ENCODE results near the gene OBSCN.

DNA sequence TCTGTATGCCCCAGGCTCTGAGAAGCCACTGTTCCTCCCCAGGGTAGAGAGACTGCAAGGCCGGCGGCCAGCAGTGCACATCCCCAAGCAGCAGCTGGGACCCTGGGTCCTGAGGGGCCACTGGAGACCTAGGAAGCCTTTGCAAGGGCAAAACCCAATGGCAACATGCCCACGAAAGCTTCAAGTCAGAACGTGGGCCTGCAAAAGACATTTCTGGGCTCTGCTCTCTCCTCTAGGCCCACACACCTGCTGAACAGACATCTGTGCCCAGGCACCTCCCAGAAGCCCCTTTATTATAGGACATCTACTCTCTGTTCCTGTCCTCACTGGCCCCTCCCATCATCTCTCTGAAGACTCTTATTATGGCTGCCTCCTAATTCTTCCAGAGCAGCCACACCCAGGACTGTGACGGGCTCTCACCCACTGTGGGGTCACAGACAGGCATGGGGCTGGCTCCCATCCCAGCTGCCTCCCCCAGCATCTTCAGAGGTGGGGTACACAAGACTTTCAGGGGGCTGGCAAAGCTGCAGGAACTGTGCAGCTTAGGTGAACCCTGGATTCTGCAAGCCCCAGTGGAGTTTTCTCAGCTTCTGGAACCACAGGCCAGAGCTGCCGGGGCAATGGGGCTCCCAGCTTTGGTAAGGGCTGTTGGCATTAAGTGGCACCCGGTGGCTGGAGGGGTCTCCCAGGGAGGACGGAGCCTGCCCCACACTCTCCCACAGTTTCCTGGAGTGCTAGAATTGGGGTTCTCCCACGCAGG is 186.1 kb downstream of the OBSCN start:
- no peak for TF ChIP-seq POLR2AphosphoS5 (IDR thresholded peaks at IDR 0.05; ENCODE audit: low read depth, low read length)
- TF ChIP-seq POLR2A (IDR thresholded peaks at IDR 0.05; ENCODE audit: low read depth, low read length): no peak
- no peak for TF ChIP-seq SPI1 (IDR thresholded peaks at IDR 0.05; ENCODE audit: low read depth, low read length)
- TF ChIP-seq POU2F2 (IDR thresholded peaks at IDR 0.05; ENCODE audit: low read depth, low read length): no peak
- TF ChIP-seq TAF1 (IDR thresholded peaks at IDR 0.05; ENCODE audit: low read depth, low read length): no peak

All from GM12891 (cell line).